Lower leg skin (tissue), 3 donors: Measurements from ENCODE around the gene ACYP2.

Experiments
- POLR2A ChIP-seq, 2 donors: fragments of 450-650 bp; IDR thresholded peaks; one replicate each; pipeline ENCODE4 v1.6.1; 2016 to 2017; ENCODE audit warnings: antibody characterized with exemption in 2 of 2, mild to moderate bottlenecking in 1 of 2, moderate library complexity in 1 of 2
- TF ChIP-seq, protein P1 (sequence below), 3 donors: fragments of 450-650 bp; IDR thresholded peaks; one replicate each; pipeline ENCODE4 v1.5.1; 2016; ENCODE audit warnings: antibody characterized with exemption in 3 of 3, mild to moderate bottlenecking in 3 of 3, moderate library complexity in 2 of 3

DNA sequence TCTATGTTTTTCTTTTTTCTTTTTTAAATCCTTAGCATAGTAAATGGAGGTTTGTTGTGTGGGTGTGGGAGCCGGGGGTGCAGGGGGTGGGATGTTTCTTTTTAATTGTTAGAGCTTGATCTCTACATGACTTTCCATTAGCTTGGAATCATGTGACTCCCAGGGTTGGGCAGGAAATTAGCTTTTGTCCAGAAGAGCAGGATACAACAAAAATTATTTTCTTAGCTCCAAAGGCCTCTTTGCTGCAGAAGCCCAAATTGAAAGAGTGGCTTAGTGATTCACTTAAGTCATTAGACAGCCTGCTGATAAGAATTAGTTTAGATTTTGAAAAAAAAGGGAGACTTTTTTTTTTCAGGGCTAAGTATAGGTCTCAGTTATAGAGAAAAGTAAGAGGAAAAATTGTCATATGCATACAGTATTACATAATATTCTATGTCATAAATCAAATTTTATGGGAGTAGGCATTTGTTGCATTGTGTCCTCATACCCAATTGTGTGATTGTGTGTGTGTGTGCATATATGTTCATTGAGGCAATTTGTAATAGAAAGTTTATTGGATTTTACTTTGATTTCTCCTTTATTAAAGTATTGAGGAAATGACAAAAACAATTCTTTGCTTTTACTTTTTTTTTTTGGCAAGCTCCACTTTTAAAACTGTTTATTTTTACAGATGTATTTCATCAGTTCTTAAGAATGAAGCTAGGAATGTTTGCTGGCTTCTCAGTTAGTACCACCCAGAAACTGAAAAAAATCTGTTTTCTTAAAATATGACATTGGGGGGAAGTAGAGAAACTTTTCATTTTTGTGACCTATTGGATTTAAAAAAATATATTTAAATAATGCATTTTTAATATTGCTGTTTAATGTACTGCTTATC is 93.2 kb downstream of the ACYP2 start:
- TF ChIP-seq, protein P1, sequence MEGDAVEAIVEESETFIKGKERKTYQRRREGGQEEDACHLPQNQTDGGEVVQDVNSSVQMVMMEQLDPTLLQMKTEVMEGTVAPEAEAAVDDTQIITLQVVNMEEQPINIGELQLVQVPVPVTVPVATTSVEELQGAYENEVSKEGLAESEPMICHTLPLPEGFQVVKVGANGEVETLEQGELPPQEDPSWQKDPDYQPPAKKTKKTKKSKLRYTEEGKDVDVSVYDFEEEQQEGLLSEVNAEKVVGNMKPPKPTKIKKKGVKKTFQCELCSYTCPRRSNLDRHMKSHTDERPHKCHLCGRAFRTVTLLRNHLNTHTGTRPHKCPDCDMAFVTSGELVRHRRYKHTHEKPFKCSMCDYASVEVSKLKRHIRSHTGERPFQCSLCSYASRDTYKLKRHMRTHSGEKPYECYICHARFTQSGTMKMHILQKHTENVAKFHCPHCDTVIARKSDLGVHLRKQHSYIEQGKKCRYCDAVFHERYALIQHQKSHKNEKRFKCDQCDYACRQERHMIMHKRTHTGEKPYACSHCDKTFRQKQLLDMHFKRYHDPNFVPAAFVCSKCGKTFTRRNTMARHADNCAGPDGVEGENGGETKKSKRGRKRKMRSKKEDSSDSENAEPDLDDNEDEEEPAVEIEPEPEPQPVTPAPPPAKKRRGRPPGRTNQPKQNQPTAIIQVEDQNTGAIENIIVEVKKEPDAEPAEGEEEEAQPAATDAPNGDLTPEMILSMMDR (IDR thresholded peaks at IDR 0.05): no peak
- no peak for TF ChIP-seq POLR2A (IDR thresholded peaks at IDR 0.05)
